Liver (tissue), 9 donors: Measurements from ENCODE around the gene MAP4K2. TPM values are rescaled to one million over a fixed set of nuclear protein-coding genes. Genes with fewer than 3 reads are reported as not detected.

ENCODE experiments used
- DNase-seq: peaks from one replicate; pipeline ENCODE4 v3.0.0-alpha.2; 2017; ENCODE audit warnings: low spot score
- H3K27ac ChIP-seq, 2 donors: one replicate each; pipeline ENCODE4 v1.7.0; 2013; ENCODE audit warnings: inconsistent platforms in 2 of 2, low read length in 2 of 2, control low read depth in 1 of 2, low read depth in 1 of 2, mild to moderate bottlenecking in 1 of 2
- H3K27me3 ChIP-seq, 4 donors: one replicate each; pipeline versions ENCODE4 v1.6.1 to v1.7.0; 2013; ENCODE audit warnings: low read length in 3 of 4, inconsistent platforms in 1 of 4, mild to moderate bottlenecking in 1 of 4, moderate library complexity in 1 of 4; ENCODE audit not compliant: control insufficient read depth in 4 of 4, insufficient read depth in 4 of 4
- H3K36me3 ChIP-seq, 4 donors: one replicate each; pipeline versions ENCODE4 v1.6.1 to v1.7.0; 2013; ENCODE audit warnings: low read length in 3 of 4, mild to moderate bottlenecking in 3 of 4, low read depth in 1 of 4, moderate library complexity in 1 of 4; ENCODE audit not compliant: control insufficient read depth in 4 of 4, insufficient read depth in 3 of 4
- H3K4me1 ChIP-seq, 4 donors: one replicate each; pipeline versions ENCODE4 v1.6.1 to v1.7.0; 2013; ENCODE audit warnings: low read length in 3 of 4, mild to moderate bottlenecking in 3 of 4, moderate library complexity in 1 of 4; ENCODE audit not compliant: control insufficient read depth in 4 of 4, insufficient read depth in 4 of 4
- H3K4me3 ChIP-seq, 3 donors: one replicate each; pipeline versions ENCODE4 v1.6.1 to v1.7.0; 2013; ENCODE audit warnings: low read length in 3 of 3, control low read depth in 1 of 3, low read depth in 1 of 3, mild to moderate bottlenecking in 1 of 3
- H3K9ac ChIP-seq, 2 donors: one replicate each; pipeline ENCODE4 v1.7.0; 2013; ENCODE audit warnings: low read length in 2 of 2, mild to moderate bottlenecking in 2 of 2, moderate library complexity in 2 of 2, control low read depth in 1 of 2, low read depth in 1 of 2
- H3K9me3 ChIP-seq, 4 donors: one replicate each; pipeline versions ENCODE4 v1.6.1 to v1.7.0; 2013; ENCODE audit warnings: low read length in 3 of 4; ENCODE audit not compliant: control insufficient read depth in 4 of 4
- FOXA1 ChIP-seq: IDR thresholded peaks from 2 replicates; pipeline ENCODE4 v1.6.1; 2016; ENCODE audit warnings: antibody characterized with exemption
- FOXA2 ChIP-seq: IDR thresholded peaks from 2 replicates; pipeline ENCODE4 v1.6.1; 2016; ENCODE audit warnings: antibody characterized with exemption
- GABPA ChIP-seq, 2 donors: IDR thresholded peaks in 1 of 2; conservative IDR thresholded peaks in 1 of 2; 2 replicates each; pipeline ENCODE4 v1.6.1; 2016; ENCODE audit warnings: antibody characterized with exemption in 2 of 2, mild to moderate bottlenecking in 1 of 2, moderate library complexity in 1 of 2
- HNF4A ChIP-seq, 2 donors: conservative IDR thresholded peaks; 2 replicates each; pipeline ENCODE4 v1.6.1; 2016; ENCODE audit warnings: antibody characterized with exemption in 2 of 2, mild to moderate bottlenecking in 2 of 2
- HNF4G ChIP-seq: IDR thresholded peaks from 2 replicates; pipeline ENCODE4 v1.6.1; 2016; ENCODE audit warnings: antibody characterized with exemption
- RAD21 ChIP-seq, 2 donors: IDR thresholded peaks; 2 replicates each; pipeline ENCODE4 v1.6.1; 2016; ENCODE audit warnings: antibody characterized with exemption in 2 of 2, mild to moderate bottlenecking in 2 of 2
- RXRA ChIP-seq, 2 donors: IDR thresholded peaks; 2 replicates each; pipeline ENCODE4 v1.6.1; 2017 to 2018; ENCODE audit warnings: antibody characterized with exemption in 2 of 2, mild to moderate bottlenecking in 1 of 2
- SP1 ChIP-seq: IDR thresholded peaks from 2 replicates; pipeline ENCODE4 v1.6.1; 2018; ENCODE audit warnings: antibody characterized with exemption, mild to moderate bottlenecking
- TAF1 ChIP-seq: conservative IDR thresholded peaks from 2 replicates; pipeline ENCODE4 v1.6.1; 2016; ENCODE audit warnings: antibody characterized with exemption, mild to moderate bottlenecking
- YY1 ChIP-seq: IDR thresholded peaks from 2 replicates; pipeline ENCODE4 v1.6.1; 2016; ENCODE audit warnings: antibody characterized with exemption, mild to moderate bottlenecking
- WGBS: extraction: QIAGEN DNeasy Blood & Tissue Kit; methylation state at CpG from one replicate; pipeline ENCODE4 v1.1.7; 2013; 5-methylcytosine and 5-hydroxymethylcytosine counted together
- polyA plus RNA-seq, 2 donors: library from polyadenylated mRNA; stranded (reverse) in 1 of 2; unstranded in 1 of 2; fragments of 200-250 nt in 1 of 2; fragments of >200 nt in 1 of 2; fragmentation: Nextera tagmentation in 1 of 2; extraction: Ambion mirVana in 1 of 2; gene quantifications; one replicate each; pipeline versions ENCODE4 v1.2.1 to v1.2.3, GENCODE V29; 2013 to 2015
- total RNA-seq, 2 donors: library from RNA; depleted of rRNA; stranded (reverse); fragments of >200 nt; gene quantifications; one replicate each; pipeline ENCODE4 v1.2.3, GENCODE V29; 2014
- TF ChIP-seq, protein P1 (sequence below): IDR thresholded peaks from 2 replicates; pipeline ENCODE4 v1.6.1; 2016; ENCODE audit warnings: antibody characterized with exemption
- TF ChIP-seq, protein P2 (sequence below): fragments of 150-350 bp; IDR thresholded peaks from 2 replicates; pipeline ENCODE4 v1.5.1; 2017; ENCODE audit warnings: improper control_type of control experiment, low read depth, low read length; ENCODE audit not compliant: missing input control
- TF ChIP-seq, protein P3 (sequence below): IDR thresholded peaks from 2 replicates; pipeline ENCODE4 v1.6.1; 2016; ENCODE audit warnings: antibody characterized with exemption
- TF ChIP-seq, protein P4 (sequence below): IDR thresholded peaks from 2 replicates; pipeline ENCODE4 v1.6.1; 2016; ENCODE audit warnings: antibody characterized with exemption
- donor health status: healthy.
- donor health status: healthy.
- donor health status: healthy.
- donor health status: healthy.
- donor health status: healthy.

The MAP4K2 gene
- total and polyA plus RNA-seq, 4 donors: 2.1 to 6.9 (median 3.5) TPM

DNA sequence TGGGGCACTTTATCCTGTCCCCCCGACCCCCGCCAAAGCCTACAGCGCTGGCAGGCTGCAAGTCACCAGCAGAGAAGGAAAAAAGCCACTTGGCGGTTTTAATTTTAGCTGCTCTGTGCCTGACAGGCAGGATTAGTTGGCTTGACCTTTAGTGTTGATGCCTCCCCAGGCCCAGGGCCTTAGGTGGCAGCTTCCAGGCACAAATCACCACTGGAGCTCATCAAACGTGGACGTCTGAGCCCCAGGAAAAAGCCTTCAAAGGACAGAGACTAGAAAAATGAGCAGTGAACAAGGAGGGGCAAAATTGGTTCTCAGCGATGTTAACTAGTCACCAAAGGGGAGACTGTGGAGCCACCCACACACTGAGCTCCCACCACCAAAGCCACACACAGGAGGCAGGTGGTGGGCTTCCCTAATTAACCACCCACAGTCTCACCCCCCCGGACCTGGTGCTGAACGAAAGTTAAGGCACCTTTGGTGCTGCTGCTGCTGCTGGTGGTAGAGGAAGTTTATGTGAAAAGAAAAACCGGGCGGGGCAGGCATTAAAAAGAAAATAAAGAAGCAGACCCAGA lies 38.9 kb downstream of the MAP4K2 start:
- no peak overlapping the region for H3K9ac ChIP-seq
- no peak for TF ChIP-seq YY1
- TF ChIP-seq, protein P1, sequence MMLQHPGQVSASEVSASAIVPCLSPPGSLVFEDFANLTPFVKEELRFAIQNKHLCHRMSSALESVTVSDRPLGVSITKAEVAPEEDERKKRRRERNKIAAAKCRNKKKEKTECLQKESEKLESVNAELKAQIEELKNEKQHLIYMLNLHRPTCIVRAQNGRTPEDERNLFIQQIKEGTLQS: no peak
- no peak for TF ChIP-seq HNF4A (conservative IDR thresholded peaks at IDR 0.05)
- TF ChIP-seq FOXA1: no peak
- no peak for TF ChIP-seq RXRA (IDR thresholded peaks at IDR 0.05)
- no peak for TF ChIP-seq GABPA (IDR thresholded peaks at IDR 0.05 in 1 of 2, conservative IDR thresholded peaks at IDR 0.05 in 1 of 2)
- no peak for TF ChIP-seq TAF1
- DNase-seq: no peak
- no peaks in the 10 kb centered on the region for H3K27me3 ChIP-seq
- H3K27ac ChIP-seq: no peak overlapping the region
- peaks cover 29 to 62% (median 45%) of the 10 kb centered on the region in 4 donors for H3K36me3 ChIP-seq
- no peak overlapping the region for H3K4me3 ChIP-seq
- no peaks in the 10 kb centered on the region for H3K9me3 ChIP-seq
- peaks cover 0 to 7% (median 0%) of the 10 kb centered on the region in 4 donors for H3K4me1 ChIP-seq
- WGBS: 80% methylated on average over 11 of the region's 11 CpGs

DNA sequence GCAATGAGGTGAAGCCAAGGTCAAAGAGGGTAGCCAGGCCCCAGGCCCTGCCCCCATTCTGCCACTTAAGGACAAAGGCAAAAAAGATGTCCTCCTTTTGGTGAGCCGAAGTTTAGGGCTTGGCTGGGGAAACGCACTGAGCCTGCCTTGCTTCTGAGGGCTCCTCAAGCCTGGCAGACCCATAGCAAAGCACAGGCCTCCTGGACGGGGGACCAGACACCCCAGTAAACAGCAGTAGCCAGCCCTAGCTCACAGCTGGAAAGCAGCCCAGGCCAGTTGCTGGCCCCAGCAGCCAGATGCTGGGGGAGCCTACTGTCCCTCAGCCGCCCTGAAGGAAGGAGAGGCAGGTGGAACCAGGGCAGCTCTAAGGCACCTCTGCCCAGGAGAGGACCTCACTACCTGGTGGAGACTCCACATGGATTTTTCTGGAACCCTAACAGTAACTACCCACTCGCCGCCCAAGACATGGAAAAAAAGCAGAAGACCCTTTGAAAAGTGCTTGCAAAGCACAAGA lies 39.4 kb downstream of the MAP4K2 start:
- H3K27me3 ChIP-seq: no peaks in the 10 kb centered on the region
- no peak for TF ChIP-seq SP1
- TF ChIP-seq FOXA1: no peak
- TF ChIP-seq, protein P1: no peak
- no peak for TF ChIP-seq TAF1
- no peak for TF ChIP-seq HNF4A (conservative IDR thresholded peaks at IDR 0.05)
- no peak for TF ChIP-seq RAD21 (IDR thresholded peaks at IDR 0.05)
- TF ChIP-seq, protein P2, sequence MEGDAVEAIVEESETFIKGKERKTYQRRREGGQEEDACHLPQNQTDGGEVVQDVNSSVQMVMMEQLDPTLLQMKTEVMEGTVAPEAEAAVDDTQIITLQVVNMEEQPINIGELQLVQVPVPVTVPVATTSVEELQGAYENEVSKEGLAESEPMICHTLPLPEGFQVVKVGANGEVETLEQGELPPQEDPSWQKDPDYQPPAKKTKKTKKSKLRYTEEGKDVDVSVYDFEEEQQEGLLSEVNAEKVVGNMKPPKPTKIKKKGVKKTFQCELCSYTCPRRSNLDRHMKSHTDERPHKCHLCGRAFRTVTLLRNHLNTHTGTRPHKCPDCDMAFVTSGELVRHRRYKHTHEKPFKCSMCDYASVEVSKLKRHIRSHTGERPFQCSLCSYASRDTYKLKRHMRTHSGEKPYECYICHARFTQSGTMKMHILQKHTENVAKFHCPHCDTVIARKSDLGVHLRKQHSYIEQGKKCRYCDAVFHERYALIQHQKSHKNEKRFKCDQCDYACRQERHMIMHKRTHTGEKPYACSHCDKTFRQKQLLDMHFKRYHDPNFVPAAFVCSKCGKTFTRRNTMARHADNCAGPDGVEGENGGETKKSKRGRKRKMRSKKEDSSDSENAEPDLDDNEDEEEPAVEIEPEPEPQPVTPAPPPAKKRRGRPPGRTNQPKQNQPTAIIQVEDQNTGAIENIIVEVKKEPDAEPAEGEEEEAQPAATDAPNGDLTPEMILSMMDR: no peak
- no peak for TF ChIP-seq HNF4G
- no peak for TF ChIP-seq FOXA2
- TF ChIP-seq, protein P3, sequence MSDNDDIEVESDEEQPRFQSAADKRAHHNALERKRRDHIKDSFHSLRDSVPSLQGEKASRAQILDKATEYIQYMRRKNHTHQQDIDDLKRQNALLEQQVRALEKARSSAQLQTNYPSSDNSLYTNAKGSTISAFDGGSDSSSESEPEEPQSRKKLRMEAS: no peak
- TF ChIP-seq, protein P4, sequence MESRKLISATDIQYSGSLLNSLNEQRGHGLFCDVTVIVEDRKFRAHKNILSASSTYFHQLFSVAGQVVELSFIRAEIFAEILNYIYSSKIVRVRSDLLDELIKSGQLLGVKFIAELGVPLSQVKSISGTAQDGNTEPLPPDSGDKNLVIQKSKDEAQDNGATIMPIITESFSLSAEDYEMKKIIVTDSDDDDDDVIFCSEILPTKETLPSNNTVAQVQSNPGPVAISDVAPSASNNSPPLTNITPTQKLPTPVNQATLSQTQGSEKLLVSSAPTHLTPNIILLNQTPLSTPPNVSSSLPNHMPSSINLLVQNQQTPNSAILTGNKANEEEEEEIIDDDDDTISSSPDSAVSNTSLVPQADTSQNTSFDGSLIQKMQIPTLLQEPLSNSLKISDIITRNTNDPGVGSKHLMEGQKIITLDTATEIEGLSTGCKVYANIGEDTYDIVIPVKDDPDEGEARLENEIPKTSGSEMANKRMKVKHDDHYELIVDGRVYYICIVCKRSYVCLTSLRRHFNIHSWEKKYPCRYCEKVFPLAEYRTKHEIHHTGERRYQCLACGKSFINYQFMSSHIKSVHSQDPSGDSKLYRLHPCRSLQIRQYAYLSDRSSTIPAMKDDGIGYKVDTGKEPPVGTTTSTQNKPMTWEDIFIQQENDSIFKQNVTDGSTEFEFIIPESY: no peak
- peaks cover 0 to 7% (median 0%) of the 10 kb centered on the region in 4 donors for H3K4me1 ChIP-seq
- H3K27ac ChIP-seq: no peak overlapping the region
- 82% methylated on average over 6 of the region's 6 CpGs for WGBS
- no peaks in the 10 kb centered on the region for H3K9me3 ChIP-seq
- H3K4me3 ChIP-seq: no peak overlapping the region
- H3K9ac ChIP-seq: no peak overlapping the region
- DNase-seq: no peak
- peaks cover 23 to 56% (median 40%) of the 10 kb centered on the region in 4 donors for H3K36me3 ChIP-seq
